ENCODE data around the gene MARCHF3.

Gene MARCHF3

GRCh38 chr5:126970517-126971017 is 59.8 kb downstream of the MARCHF3 start:
- Histone ChIP-seq H2AFZ (ENCODE audit: low read length) (no peak overlapping the region), H3K9ac (ENCODE audit: low read length) (no peak overlapping the region), H3K9me2 (replicated peaks; ENCODE audit: insufficient read depth, low read length) (no peaks in the 10 kb centered on the region), H3K27ac (ENCODE audit: low read length) (no peak overlapping the region), H3K4me3 (ENCODE audit: low read length) (no peak overlapping the region), H3K4me2 (ENCODE audit: low read depth, low read length) (no peak overlapping the region), H3K4me1 (ENCODE audit: low read length) (peaks cover 51% of the 10 kb centered on the region), H3K27me3 (replicated peaks; ENCODE audit: insufficient read depth, low read length) (no peaks in the 10 kb centered on the region), H3F3A (ENCODE audit: insufficient read depth, low read length) (peaks cover 19% of the 10 kb centered on the region), H4K20me1 (ENCODE audit: insufficient read depth, low read length) (no peaks in the 10 kb centered on the region), H3K36me3 (replicated peaks; ENCODE audit: insufficient read depth, low read length) (no peaks in the 10 kb centered on the region), H3K79me2 (ENCODE audit: low read length) (0 out of 2 replicates have a peak, but pooled peaks cover 19% of the 10 kb centered on the region), H3K9me3 (replicated peaks; ENCODE audit: insufficient read depth, low read length) (no peaks in the 10 kb centered on the region)
- TF ChIP-seq EZH2phosphoT487 (IDR thresholded peaks at IDR 0.05; ENCODE audit: low read length) (no peak), EZH2 (optimal IDR thresholded peaks at IDR 0.05; ENCODE audit: low read depth, low read length) (no peak), CTCF (IDR thresholded peaks at IDR 0.05; ENCODE audit: low read length) (no peak)
- no peak for DNase-seq

GRCh38 chr5:126969548-126969947 is 60.8 kb downstream of the MARCHF3 start:
- no peaks in the 10 kb centered on the region for H3K27me3 ChIP-seq (replicated peaks; ENCODE audit: insufficient read depth, low read length)
- peaks cover 60% of the 10 kb centered on the region for H3K4me1 ChIP-seq (ENCODE audit: low read length)
- no peaks in the 10 kb centered on the region for H3K9me2 ChIP-seq (replicated peaks; ENCODE audit: insufficient read depth, low read length)
- DNase-seq: no peak
- no peaks in the 10 kb centered on the region for H4K20me1 ChIP-seq (ENCODE audit: insufficient read depth, low read length)
- no peaks in the 10 kb centered on the region for H3K9me3 ChIP-seq (replicated peaks; ENCODE audit: insufficient read depth, low read length)
- H3K79me2 ChIP-seq (ENCODE audit: low read length): 0 out of 2 replicates have a peak, but pooled peaks cover 19% of the 10 kb centered on the region
- H3F3A ChIP-seq (ENCODE audit: insufficient read depth, low read length): peaks cover 23% of the 10 kb centered on the region
- no peak overlapping the region for H3K27ac ChIP-seq (ENCODE audit: low read length)
- no peak overlapping the region for H2AFZ ChIP-seq (ENCODE audit: low read length)
- no peak overlapping the region for H3K9ac ChIP-seq (ENCODE audit: low read length)
- TF ChIP-seq EZH2phosphoT487 (IDR thresholded peaks at IDR 0.05; ENCODE audit: low read length) (no peak), CTCF (IDR thresholded peaks at IDR 0.05; ENCODE audit: low read length) (no peak), EZH2 (optimal IDR thresholded peaks at IDR 0.05; ENCODE audit: low read depth, low read length) (no peak)
- H3K4me3 ChIP-seq (ENCODE audit: low read length): no peak overlapping the region
- H3K4me2 ChIP-seq (ENCODE audit: low read depth, low read length): no peak overlapping the region
- no peaks in the 10 kb centered on the region for H3K36me3 ChIP-seq (replicated peaks; ENCODE audit: insufficient read depth, low read length)

GRCh38 chr5:126967808-126968466 is 62.4 kb downstream of the MARCHF3 start:
- no peak for DNase-seq
- Histone ChIP-seq H3F3A (ENCODE audit: insufficient read depth, low read length) (peaks cover 17% of the 10 kb centered on the region), H3K4me3 (ENCODE audit: low read length) (no peak overlapping the region), H3K27me3 (replicated peaks; ENCODE audit: insufficient read depth, low read length) (no peaks in the 10 kb centered on the region), H3K4me2 (ENCODE audit: low read depth, low read length) (no peak overlapping the region), H2AFZ (ENCODE audit: low read length) (no peak overlapping the region), H3K4me1 (ENCODE audit: low read length) (peaks cover 53% of the 10 kb centered on the region), H3K9me2 (replicated peaks; ENCODE audit: insufficient read depth, low read length) (no peaks in the 10 kb centered on the region), H4K20me1 (ENCODE audit: insufficient read depth, low read length) (no peaks in the 10 kb centered on the region), H3K79me2 (ENCODE audit: low read length) (0 out of 2 replicates have a peak, but pooled peaks cover 15% of the 10 kb centered on the region), H3K9ac (ENCODE audit: low read length) (no peak overlapping the region), H3K36me3 (replicated peaks; ENCODE audit: insufficient read depth, low read length) (no peaks in the 10 kb centered on the region), H3K9me3 (replicated peaks; ENCODE audit: insufficient read depth, low read length) (no peaks in the 10 kb centered on the region), H3K27ac (ENCODE audit: low read length) (no peak overlapping the region)
- TF ChIP-seq EZH2 (optimal IDR thresholded peaks at IDR 0.05; ENCODE audit: low read depth, low read length) (no peak), EZH2phosphoT487 (IDR thresholded peaks at IDR 0.05; ENCODE audit: low read length) (no peak), CTCF (IDR thresholded peaks at IDR 0.05; ENCODE audit: low read length) (no peak)

Measured in MM.1S (cell line).